ENCODE measurements around the gene BMX. TPM values are rescaled to one million over a fixed set of nuclear protein-coding genes. Genes with fewer than 3 reads are reported as not detected.

Gene BMX
- total RNA-seq, 1 experiment from 2014 or later: not detected

GRCh38 chrX:15579778-15580747 is 79.5 kb downstream of the BMX start:
- no peaks in the 10 kb centered on the region for H3K79me2 ChIP-seq (ENCODE audit: low read length)
- H3K4me1 ChIP-seq (ENCODE audit: insufficient read depth, low read length): peaks cover 22% of the 10 kb centered on the region
- POLR2A ChIA-PET (ENCODE audit: unreplicated experiment): no interaction called here
- H4K20me1 ChIP-seq (ENCODE audit: low read length): no peaks in the 10 kb centered on the region
- CTCF ChIA-PET: no interaction called here
- no TSS peak for BruUV-seq (replicated peaks)
- intact Hi-C loops (cut with micrococcal nuclease): no loop called here
- no peaks in the 10 kb centered on the region for H3K9me2 ChIP-seq (replicated peaks; ENCODE audit: low read length)
- H3F3A ChIP-seq (ENCODE audit: low read length, unreplicated experiment): no peaks in the 10 kb centered on the region
- H3K36me3 ChIP-seq (ENCODE audit: low read depth, low read length): no peaks in the 10 kb centered on the region
- H3K27me3 ChIP-seq (ENCODE audit: low read length): no peaks in the 10 kb centered on the region
- 0 out of 2 replicates have a peak overlapping the region, but pooled peaks have one; percentile 19 for H2AFZ ChIP-seq (ENCODE audit: low read length)
- H3K9ac ChIP-seq (ENCODE audit: low read length): no peak overlapping the region
- DNase-seq (no peak), ATAC-seq (no peak)
- no peak overlapping the region for H3K4me3 ChIP-seq (ENCODE audit: low read length)
- H3K27ac ChIP-seq (ENCODE audit: low read length): no peak overlapping the region
- H3K9me3 ChIP-seq (ENCODE audit: low read length): no peaks in the 10 kb centered on the region
- TF ChIP-seq CTCF (conservative IDR thresholded peaks at IDR 0.05; ENCODE audit: low read depth, low read length): no peak
- no peak for TF ChIP-seq EZH2 (IDR thresholded peaks at IDR 0.05; ENCODE audit: low read length, unreplicated experiment)
- TF ChIP-seq EZH2phosphoT487 (IDR thresholded peaks at IDR 0.05; ENCODE audit: borderline replicate concordance, low read length): no peak
- no peak overlapping the region for H3K4me2 ChIP-seq (ENCODE audit: low read length)

DNA sequence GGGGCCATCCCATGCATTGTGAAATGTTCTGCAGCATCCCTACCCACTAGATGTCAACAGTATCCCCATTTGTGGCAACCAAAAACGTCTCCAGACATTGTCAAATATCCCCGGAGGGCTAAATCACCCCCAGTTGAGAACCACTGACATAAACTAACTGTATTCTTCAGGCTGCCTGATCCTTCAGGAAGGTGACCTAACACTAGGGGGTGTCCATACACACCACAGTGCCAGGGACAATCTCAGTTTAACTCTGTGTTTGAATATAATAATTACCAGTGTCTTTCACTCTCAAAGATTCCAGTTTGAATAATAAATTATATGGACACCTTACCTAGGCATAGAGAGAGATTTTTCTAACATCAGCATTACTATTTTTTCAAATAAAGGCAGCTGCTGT is 93.8 kb downstream of the BMX start:
- DNase-seq (peak; percentile 41), ATAC-seq (peak; percentile 81)
- ChIA-PET CTCF (no interaction called here), POLR2A (ENCODE audit: unreplicated experiment) (no interaction called here)
- BruUV-seq (replicated peaks): no TSS peak
- H2AFZ ChIP-seq (ENCODE audit: low read length): no peak overlapping the region
- no peak overlapping the region for H3K27ac ChIP-seq (ENCODE audit: low read length)
- H3K27me3 ChIP-seq (ENCODE audit: low read length): no peaks in the 10 kb centered on the region
- no peak overlapping the region for H3K9ac ChIP-seq (ENCODE audit: low read length)
- H3K4me1 ChIP-seq (ENCODE audit: insufficient read depth, low read length): no peaks in the 10 kb centered on the region; the same call in 1 of the 2 replicates
- H3K79me2 ChIP-seq (ENCODE audit: low read length): no peaks in the 10 kb centered on the region
- no peak overlapping the region for H3K4me2 ChIP-seq (ENCODE audit: low read length)
- intact Hi-C loops (cut with micrococcal nuclease): loop anchor here (1.0 to 5.0 kb wide), 2 partner anchors 51 to 68 kb away; partner anchors contain the start of gene CLTRN
- no peak overlapping the region for H3K4me3 ChIP-seq (ENCODE audit: low read length)
- H3K9me3 ChIP-seq (ENCODE audit: low read length): no peaks in the 10 kb centered on the region
- no peaks in the 10 kb centered on the region for H3K9me2 ChIP-seq (replicated peaks; ENCODE audit: low read length)
- no peaks in the 10 kb centered on the region for H3F3A ChIP-seq (ENCODE audit: low read length, unreplicated experiment)
- TF ChIP-seq CTCF (conservative IDR thresholded peaks at IDR 0.05; ENCODE audit: low read depth, low read length) (peak; percentile 72), EZH2 (IDR thresholded peaks at IDR 0.05; ENCODE audit: low read length, unreplicated experiment) (no peak), EZH2phosphoT487 (IDR thresholded peaks at IDR 0.05; ENCODE audit: borderline replicate concordance, low read length) (no peak)
- no peaks in the 10 kb centered on the region for H3K36me3 ChIP-seq (ENCODE audit: low read depth, low read length)
- H4K20me1 ChIP-seq (ENCODE audit: low read length): no peaks in the 10 kb centered on the region

GRCh38 chrX:15598026-15598425 is 97.4 kb downstream of the BMX start:
- peaks cover 5% of the 10 kb centered on the region; the same call in 1 of the 2 replicates for H3K4me1 ChIP-seq (ENCODE audit: insufficient read depth, low read length)
- no peak overlapping the region for H3K9ac ChIP-seq (ENCODE audit: low read length)
- H3K9me2 ChIP-seq (replicated peaks; ENCODE audit: low read length): no peaks in the 10 kb centered on the region
- H3K9me3 ChIP-seq (ENCODE audit: low read length): no peaks in the 10 kb centered on the region
- intact Hi-C loops (cut with micrococcal nuclease): no loop called here
- TF ChIP-seq EZH2 (IDR thresholded peaks at IDR 0.05; ENCODE audit: low read length, unreplicated experiment) (no peak), CTCF (conservative IDR thresholded peaks at IDR 0.05; ENCODE audit: low read depth, low read length) (no peak), EZH2phosphoT487 (IDR thresholded peaks at IDR 0.05; ENCODE audit: borderline replicate concordance, low read length) (no peak)
- no peaks in the 10 kb centered on the region for H3F3A ChIP-seq (ENCODE audit: low read length, unreplicated experiment)
- ChIA-PET POLR2A (ENCODE audit: unreplicated experiment) (no interaction called here), CTCF (no interaction called here)
- H3K36me3 ChIP-seq (ENCODE audit: low read depth, low read length): no peaks in the 10 kb centered on the region
- H3K4me3 ChIP-seq (ENCODE audit: low read length): no peak overlapping the region
- H2AFZ ChIP-seq (ENCODE audit: low read length): no peak overlapping the region
- no TSS peak for BruUV-seq (replicated peaks)
- H3K27ac ChIP-seq (ENCODE audit: low read length): no peak overlapping the region
- H3K4me2 ChIP-seq (ENCODE audit: low read length): no peak overlapping the region
- ATAC-seq (no peak), DNase-seq (no peak)
- no peaks in the 10 kb centered on the region for H3K27me3 ChIP-seq (ENCODE audit: low read length)
- no peaks in the 10 kb centered on the region for H4K20me1 ChIP-seq (ENCODE audit: low read length)
- no peaks in the 10 kb centered on the region for H3K79me2 ChIP-seq (ENCODE audit: low read length)

Measured in PC-3 (cell line).